WTC11 (cell line): ENCODE results near the gene CRACR2B. TPM values are rescaled to one million over a fixed set of nuclear protein-coding genes. Genes with fewer than 3 reads are reported as not detected.

Experiments used
- ATAC-seq: fragments of 200-7000 bp; cut with Tn5 transposase; 2 replicates; pipeline ENCODE4 v1.10.0; 2021; ENCODE audit warnings: mild to moderate bottlenecking, moderate library complexity
- CTCF ChIA-PET: fragments of 300-600 bp; sonication (Branson Sonifier 250); formaldehyde crosslinking; loops from one replicate; lab custom pipeline; 2021; ENCODE audit warnings: antibody characterized with exemption; lab: Charles Lee
- POLR2A ChIA-PET: fragments of 350-600 bp; sonication (Branson Sonifier 250); formaldehyde crosslinking; loops from one replicate; lab custom pipeline; 2021; ENCODE audit warnings: antibody characterized with exemption; lab: Charles Lee
- DNase-seq: peaks from one replicate; pipeline ENCODE4 v3.0.0; 2021; ENCODE audit warnings: low spot score
- H3K27ac Mint-ChIP-seq: 2 replicates; pipeline ENCODE4 v1.8.0; 2021; ENCODE audit warnings: mixed read lengths
- H3K27me3 Mint-ChIP-seq: 2 replicates; pipeline ENCODE4 v1.8.0; 2021; ENCODE audit warnings: low read depth, mild to moderate bottlenecking, moderate library complexity, mixed read lengths
- H3K36me3 Mint-ChIP-seq: 2 replicates; pipeline ENCODE4 v1.8.0; 2021; ENCODE audit warnings: mixed read lengths
- H3K4me1 Mint-ChIP-seq: 2 replicates; pipeline ENCODE4 v1.8.0; 2022; ENCODE audit warnings: mixed read lengths
- H3K4me3 Mint-ChIP-seq: 2 replicates; pipeline ENCODE4 v1.8.0; 2021; ENCODE audit warnings: mild to moderate bottlenecking, moderate library complexity, mixed read lengths
- H3K9me3 Mint-ChIP-seq: 2 replicates; pipeline ENCODE4 v1.8.0; 2021; ENCODE audit warnings: mixed read lengths
- ATF1 ChIP-seq: sonication (generic); formaldehyde crosslinking; IDR thresholded peaks from 2 replicates; pipeline ENCODE4 v1.8.1; 2023; ENCODE audit warnings: mild to moderate bottlenecking, moderate library complexity, missing genetic modification reagents
- ATF2 ChIP-seq: sonication (generic); formaldehyde crosslinking; IDR thresholded peaks from 2 replicates; pipeline ENCODE4 v1.8.1; 2022; ENCODE audit warnings: low read depth, missing genetic modification reagents, borderline replicate concordance
- ATF6 ChIP-seq: sonication (generic); formaldehyde crosslinking; IDR thresholded peaks from 2 replicates; pipeline ENCODE4 v1.8.1; 2023; ENCODE audit warnings: mild to moderate bottlenecking, missing genetic modification reagents
- CDX4 ChIP-seq: fragments of 250-450 bp; sonication (Bioruptor Pico); IDR thresholded peaks from 2 replicates; pipeline ENCODE4 v1.9.0; 2021; ENCODE audit warnings: moderate library complexity, mild to moderate bottlenecking, inconsistent platforms, borderline replicate concordance
- E2F4 ChIP-seq: sonication (generic); formaldehyde crosslinking; IDR thresholded peaks from 2 replicates; pipeline ENCODE4 v1.8.1; 2022; ENCODE audit warnings: low read depth, mild to moderate bottlenecking, moderate library complexity, missing genetic modification reagents, borderline replicate concordance
- E2F5 ChIP-seq: sonication (generic); formaldehyde crosslinking; IDR thresholded peaks from 2 replicates; pipeline ENCODE4 v1.8.1; 2022; ENCODE audit warnings: mild to moderate bottlenecking, moderate library complexity, missing genetic modification reagents
- ELF4 ChIP-seq: sonication (generic); formaldehyde crosslinking; IDR thresholded peaks from 2 replicates; pipeline ENCODE4 v1.8.1; 2022; ENCODE audit warnings: low read depth, mild to moderate bottlenecking, moderate library complexity, missing genetic modification reagents
- ERG ChIP-seq: fragments of 250-450 bp; sonication (Bioruptor Pico); IDR thresholded peaks from 2 replicates; pipeline ENCODE4 v1.8.0; 2021; ENCODE audit warnings: mild to moderate bottlenecking
- FOXJ3 ChIP-seq: sonication (generic); formaldehyde crosslinking; IDR thresholded peaks from 2 replicates; pipeline ENCODE4 v1.9.0; 2021; ENCODE audit warnings: missing genetic modification reagents, mild to moderate bottlenecking, borderline replicate concordance
- JAZF1 ChIP-seq: fragments of 250-450 bp; sonication (Bioruptor Pico); IDR thresholded peaks from 2 replicates; pipeline ENCODE4 v1.9.0; 2021; ENCODE audit warnings: moderate library complexity, mild to moderate bottlenecking, inconsistent platforms
- MYBL2 ChIP-seq: sonication (generic); formaldehyde crosslinking; IDR thresholded peaks from 2 replicates; pipeline ENCODE4 v1.8.1; 2023; ENCODE audit warnings: mild to moderate bottlenecking, moderate library complexity, missing genetic modification reagents
- NR1H2 ChIP-seq: sonication (generic); formaldehyde crosslinking; IDR thresholded peaks from 2 replicates; pipeline ENCODE4 v1.9.0; 2021; ENCODE audit warnings: mild to moderate bottlenecking, moderate library complexity, missing genetic modification reagents
- OVOL2 ChIP-seq: fragments of 250-450 bp; sonication (Bioruptor Pico); IDR thresholded peaks from 2 replicates; pipeline ENCODE4 v1.9.0; 2021; ENCODE audit warnings: mild to moderate bottlenecking, borderline replicate concordance
- ZBTB43 ChIP-seq: sonication (generic); formaldehyde crosslinking; IDR thresholded peaks from 2 replicates; pipeline ENCODE4 v1.8.1; 2023; ENCODE audit warnings: mild to moderate bottlenecking, missing genetic modification reagents
- ZMAT4 ChIP-seq: fragments of 250-450 bp; sonication (Bioruptor Pico); IDR thresholded peaks from 2 replicates; pipeline ENCODE4 v1.9.0; 2021; ENCODE audit warnings: mild to moderate bottlenecking
- ZNF121 ChIP-seq: sonication (generic); formaldehyde crosslinking; IDR thresholded peaks from 2 replicates; pipeline ENCODE4 v1.8.0; 2023; ENCODE audit warnings: missing genetic modification reagents
- ZNF138 ChIP-seq: sonication (generic); formaldehyde crosslinking; conservative IDR thresholded peaks from 2 replicates; pipeline ENCODE4 v1.8.1; 2022; ENCODE audit warnings: mild to moderate bottlenecking, moderate library complexity, missing genetic modification reagents
- ZNF232 ChIP-seq: sonication (generic); formaldehyde crosslinking; IDR thresholded peaks from 2 replicates; pipeline ENCODE4 v1.8.0; 2022; ENCODE audit warnings: mild to moderate bottlenecking, missing genetic modification reagents
- ZNF263 ChIP-seq: sonication (generic); formaldehyde crosslinking; IDR thresholded peaks from 2 replicates; pipeline ENCODE4 v1.8.1; 2022; ENCODE audit warnings: low read depth, mild to moderate bottlenecking, moderate library complexity, missing genetic modification reagents
- ZNF425 ChIP-seq: fragments of 250-450 bp; sonication (Bioruptor Pico); conservative IDR thresholded peaks from 2 replicates; pipeline ENCODE4 v1.9.0; 2021; ENCODE audit warnings: mild to moderate bottlenecking
- ZNF512 ChIP-seq: sonication (generic); formaldehyde crosslinking; IDR thresholded peaks from 2 replicates; pipeline ENCODE4 v1.8.1; 2022; ENCODE audit warnings: missing genetic modification reagents, borderline replicate concordance
- total RNA-seq: library from RNA; stranded (reverse); gene quantifications from 3 replicates; pipeline ENCODE4 v1.2.3, GENCODE V29; 2021

The CRACR2B gene
- total RNA-seq, 1 experiment from 2014 or later = 46.5 TPM

GRCh38 chr11:824942-825341, 2.8 kb upstream of the CRACR2B start (continued):
- TF ChIP-seq ZNF512 (CRISPR knock-in tag) (no peak), ERG (CRISPR knock-in tag) (no peak), ATF6 (CRISPR knock-in tag) (no peak), ZNF138 (CRISPR knock-in tag) (no peak), ZNF425 (CRISPR knock-in tag) (no peak), E2F4 (no peak), ZBTB43 (CRISPR knock-in tag) (no peak), FOXJ3 (CRISPR knock-in tag) (no peak), E2F5 (CRISPR knock-in tag) (no peak)

- DNase-seq = no peak
- POLR2A ChIA-PET = interaction anchor here (1.2 to 1.4 kb wide), 2 partner anchors 21 to 37 kb away, joined by 3 read pairs; partner anchors contain the start of gene PIDD1
- H3K36me3 Mint-ChIP-seq = no peaks in the 10 kb centered on the region
- peaks cover 15% of the 10 kb centered on the region for H3K27me3 Mint-ChIP-seq
- no peak overlapping the region for H3K27ac Mint-ChIP-seq
- CTCF ChIA-PET = interaction anchor here (1.0 kb wide), 2 partner anchors 23 to 50 kb away, joined by 3 read pairs; no protein-coding TSS in a partner anchor
- ATAC-seq = no peak
- no peak overlapping the region for H3K4me3 Mint-ChIP-seq
- H3K4me1 Mint-ChIP-seq = peaks cover 28% of the 10 kb centered on the region
- no peaks in the 10 kb centered on the region for H3K9me3 Mint-ChIP-seq
- TF ChIP-seq ZMAT4 (CRISPR knock-in tag) (no peak), OVOL2 (no peak), ZNF121 (no peak), FOXJ3 (CRISPR knock-in tag) (no peak), ZNF263 (no peak), NR1H2 (CRISPR knock-in tag) (no peak), ATF1 (CRISPR knock-in tag) (no peak), JAZF1 (CRISPR knock-in tag) (no peak), MYBL2 (no peak), ZNF232 (CRISPR knock-in tag) (no peak), ATF2 (CRISPR knock-in tag) (no peak), ELF4 (CRISPR knock-in tag) (no peak), CDX4 (CRISPR knock-in tag) (no peak)
These were observed 2.1 kb upstream of the CRACR2B start for GRCh38 chr11:825366-826226.
